Measurements from ENCODE around the gene NCAN.

The NCAN gene

DNA sequence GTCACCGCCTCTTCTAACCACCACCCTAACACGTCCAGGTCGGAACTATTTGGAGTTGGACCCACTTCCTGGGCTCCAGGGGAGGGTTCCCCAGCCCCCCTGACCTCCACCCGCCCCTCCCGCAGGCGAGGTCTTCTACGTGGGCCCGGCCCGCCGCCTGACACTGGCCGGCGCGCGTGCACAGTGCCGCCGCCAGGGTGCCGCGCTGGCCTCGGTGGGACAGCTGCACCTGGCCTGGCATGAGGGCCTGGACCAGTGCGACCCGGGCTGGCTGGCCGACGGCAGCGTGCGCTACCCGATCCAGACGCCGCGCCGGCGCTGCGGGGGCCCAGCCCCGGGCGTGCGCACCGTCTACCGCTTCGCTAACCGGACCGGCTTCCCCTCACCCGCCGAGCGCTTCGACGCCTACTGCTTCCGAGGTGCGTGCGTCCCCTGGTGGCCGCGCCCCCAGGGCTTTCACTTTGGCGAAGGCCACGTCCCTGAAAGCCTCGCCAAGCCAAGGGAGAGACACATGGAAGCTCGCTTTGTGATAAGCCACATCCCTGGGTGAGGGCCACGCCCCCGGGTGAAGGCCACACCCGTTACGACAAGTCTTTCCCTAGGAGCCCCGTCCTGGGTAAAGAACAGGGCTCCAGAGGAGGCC, 13.2 kb downstream of the NCAN start:
- DNase-seq (ENCODE audit: low read depth): peak; percentile 47
- peak overlapping the region; percentile 20; the same call in 1 of the 2 replicates for H3K4me3 ChIP-seq (ENCODE audit: low read length)
- peak; percentile 46 for TF ChIP-seq CTCF (conservative IDR thresholded peaks at IDR 0.05; ENCODE audit: low read length)

DNA sequence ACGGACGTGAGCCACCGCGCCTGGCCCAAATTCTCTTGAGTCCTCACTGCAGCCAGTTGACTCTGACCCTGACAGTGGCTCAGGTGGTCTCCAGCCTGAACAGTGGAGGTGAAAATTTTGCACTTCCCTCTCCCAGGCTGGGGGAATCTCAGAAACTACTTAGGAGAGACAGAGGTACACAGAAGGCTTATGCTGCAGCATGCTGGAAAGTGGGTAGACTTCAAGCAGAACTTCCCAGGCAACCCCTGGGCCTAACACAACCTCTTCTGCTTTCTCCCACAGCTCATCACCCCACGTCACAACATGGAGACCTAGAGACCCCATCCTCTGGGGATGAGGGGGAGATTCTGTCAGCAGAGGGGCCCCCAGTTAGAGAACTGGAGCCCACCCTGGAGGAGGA, 14.4 kb downstream of the NCAN start:
- no peak overlapping the region for H3K4me3 ChIP-seq (ENCODE audit: low read length)
- DNase-seq (ENCODE audit: low read depth): no peak
- TF ChIP-seq CTCF (conservative IDR thresholded peaks at IDR 0.05; ENCODE audit: low read length): no peak

DNA sequence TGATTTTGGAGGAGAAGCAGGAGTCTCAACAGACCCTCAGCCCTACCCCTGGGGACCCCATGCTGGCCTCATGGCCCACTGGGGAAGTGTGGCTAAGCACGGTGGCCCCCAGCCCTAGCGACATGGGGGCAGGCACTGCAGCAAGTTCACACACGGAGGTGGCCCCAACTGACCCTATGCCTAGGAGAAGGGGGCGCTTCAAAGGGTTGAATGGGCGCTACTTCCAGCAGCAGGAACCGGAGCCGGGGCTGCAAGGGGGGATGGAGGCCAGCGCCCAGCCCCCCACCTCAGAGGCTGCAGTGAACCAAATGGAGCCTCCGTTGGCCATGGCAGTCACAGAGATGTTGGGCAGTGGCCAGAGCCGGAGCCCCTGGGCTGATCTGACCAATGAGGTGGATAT, 14.9 kb downstream of the NCAN start:
- TF ChIP-seq CTCF (conservative IDR thresholded peaks at IDR 0.05; ENCODE audit: low read length): no peak
- no peak for DNase-seq (ENCODE audit: low read depth)
- H3K4me3 ChIP-seq (ENCODE audit: low read length): no peak overlapping the region

- no peak for TF ChIP-seq CTCF (conservative IDR thresholded peaks at IDR 0.05; ENCODE audit: low read length)
- DNase-seq (ENCODE audit: low read depth): no peak
- no peak overlapping the region for H3K4me3 ChIP-seq (ENCODE audit: low read length)
These were observed 15.5 kb downstream of the NCAN start for GRCh38 chr19:19227217-19227616.

- no peak for TF ChIP-seq CTCF (conservative IDR thresholded peaks at IDR 0.05; ENCODE audit: low read length)
- no peak overlapping the region for H3K4me3 ChIP-seq (ENCODE audit: low read length)
- no peak for DNase-seq (ENCODE audit: low read depth)
These were observed 17.9 kb downstream of the NCAN start for GRCh38 chr19:19229701-19230100.

- H3K4me3 ChIP-seq (ENCODE audit: low read length): no peak overlapping the region
- no peak for DNase-seq (ENCODE audit: low read depth)
- TF ChIP-seq CTCF (conservative IDR thresholded peaks at IDR 0.05; ENCODE audit: low read length): no peak
These were observed 19.2 kb downstream of the NCAN start for GRCh38 chr19:19230999-19231398.

- no peak overlapping the region for H3K4me3 ChIP-seq (ENCODE audit: low read length)
- TF ChIP-seq CTCF (conservative IDR thresholded peaks at IDR 0.05; ENCODE audit: low read length): no peak
- DNase-seq (ENCODE audit: low read depth): no peak
These were observed 20.5 kb downstream of the NCAN start for GRCh38 chr19:19232261-19232721.
